ENCODE data around the gene CLTRN.

The CLTRN gene

GRCh38 chrX:15646543-15646942 lies 18.1 kb downstream of the CLTRN start:
- no peak for DNase-seq

- no peak for DNase-seq
These were observed 18.6 kb downstream of the CLTRN start for GRCh38 chrX:15646031-15646430.

- DNase-seq, result no peak
These were observed 19.3 kb downstream of the CLTRN start for GRCh38 chrX:15645266-15645665.

GRCh38 chrX:15644560-15644872 lies 20.1 kb downstream of the CLTRN start:
- no peak for DNase-seq

GRCh38 chrX:15643786-15644559 lies 20.6 kb downstream of the CLTRN start:
- DNase-seq, result no peak

- DNase-seq, result no peak
These were observed 33.0 kb downstream of the CLTRN start for GRCh38 chrX:15631637-15632036.

- DNase-seq, result no peak
These were observed 41.6 kb downstream of the CLTRN start for GRCh38 chrX:15623054-15623453.

- no peak for DNase-seq
These were observed 45.4 kb downstream of the CLTRN start for GRCh38 chrX:15619053-15619755.

- DNase-seq, result no peak
These were observed 47.5 kb downstream of the CLTRN start for GRCh38 chrX:15617111-15617510.

- no peak for DNase-seq
These were observed 48.1 kb downstream of the CLTRN start for GRCh38 chrX:15616531-15616930.

- DNase-seq, result no peak
These were observed 57.5 kb downstream of the CLTRN start for GRCh38 chrX:15607067-15607466.

- DNase-seq, result no peak
These were observed 58.5 kb downstream of the CLTRN start for GRCh38 chrX:15606136-15606535.

GRCh38 chrX:15605226-15605625 lies 59.4 kb downstream of the CLTRN start:
- no peak for DNase-seq

GRCh38 chrX:15602761-15603160 lies 61.8 kb downstream of the CLTRN start:
- DNase-seq, result no peak

- DNase-seq, result no peak
These were observed 62.7 kb downstream of the CLTRN start for GRCh38 chrX:15601932-15602331.

GRCh38 chrX:15600745-15601144 lies 63.9 kb downstream of the CLTRN start, which contains the start of gene ACE2:
ACE2 (minus strand) TSS chrX:15600960; CDS start chrX:15600911, 49 bp downstream.
- DNase-seq, result no peak

- DNase-seq, result no peak
These were observed 64.6 kb downstream of the CLTRN start for GRCh38 chrX:15600049-15600448.

- DNase-seq, result no peak
These were observed 65.1 kb downstream of the CLTRN start for GRCh38 chrX:15599461-15599860.

GRCh38 chrX:15598026-15598425 lies 66.6 kb downstream of the CLTRN start:
- DNase-seq, result no peak

- DNase-seq, result no peak
These were observed 70.2 kb downstream of the CLTRN start for GRCh38 chrX:15594371-15594770.

- no peak for DNase-seq
These were observed 84.5 kb downstream of the CLTRN start for GRCh38 chrX:15579778-15580747.

Measured in NCI-H2081 treated with DMSO at 0.1 percent for 48 hours (cell line).